Upper lobe of right lung (tissue), 1 donor: ENCODE results near the gene TMTC1. TPM values are rescaled to one million over a fixed set of nuclear protein-coding genes. Genes with fewer than 3 reads are reported as not detected.

Experiments used
- ATAC-seq: fragments of 200-7000 bp; cut with Tn5 transposase; one replicate; pipeline ENCODE4 v1.9.1; 2020; ENCODE audit warnings: mild to moderate bottlenecking, moderate library complexity
- DNase-seq: peaks from one replicate; pipeline ENCODE4 v3.0.0-alpha.2; 2020
- H3K27ac ChIP-seq: fragments of 200-600 bp; one replicate; pipeline ENCODE4 v1.8.0; 2022
- H3K27me3 ChIP-seq: fragments of 200-600 bp; one replicate; pipeline ENCODE4 v1.8.0; 2022; ENCODE audit warnings: mild to moderate bottlenecking
- H3K36me3 ChIP-seq: fragments of 200-600 bp; one replicate; pipeline ENCODE4 v1.8.0; 2022
- H3K4me1 ChIP-seq: fragments of 200-600 bp; one replicate; pipeline ENCODE4 v1.8.0; 2022
- H3K4me3 ChIP-seq: fragments of 200-600 bp; one replicate; pipeline ENCODE4 v1.8.0; 2022; ENCODE audit warnings: mild to moderate bottlenecking
- H3K9me3 ChIP-seq: fragments of 200-600 bp; one replicate; pipeline ENCODE4 v1.8.0; 2022
- CTCF ChIP-seq: fragments of 200-600 bp; IDR thresholded peaks from one replicate; pipeline ENCODE4 v1.8.0; 2022; ENCODE audit warnings: antibody characterized with exemption
- intact Hi-C: fragments of 100-400 bp; cut with DNase I; formaldehyde crosslinking; loops from one replicate; pipeline ENCODE4 v1.11.0; 2022
- total RNA-seq: library from RNA; stranded (reverse); fragmentation: NEBNext Ultra II Directional; extraction: Animal tissue kit (Norgen Biotek cat#: 25700); gene quantifications from one replicate; pipeline ENCODE4 v1.2.1, GENCODE V29; 2021
- donor health status: DM: no; HTN: yes; CAD: no; lungs with severe emphysema.

The TMTC1 gene
- total RNA-seq, 1 donor from 2014 or later, result 37.4 TPM

DNA sequence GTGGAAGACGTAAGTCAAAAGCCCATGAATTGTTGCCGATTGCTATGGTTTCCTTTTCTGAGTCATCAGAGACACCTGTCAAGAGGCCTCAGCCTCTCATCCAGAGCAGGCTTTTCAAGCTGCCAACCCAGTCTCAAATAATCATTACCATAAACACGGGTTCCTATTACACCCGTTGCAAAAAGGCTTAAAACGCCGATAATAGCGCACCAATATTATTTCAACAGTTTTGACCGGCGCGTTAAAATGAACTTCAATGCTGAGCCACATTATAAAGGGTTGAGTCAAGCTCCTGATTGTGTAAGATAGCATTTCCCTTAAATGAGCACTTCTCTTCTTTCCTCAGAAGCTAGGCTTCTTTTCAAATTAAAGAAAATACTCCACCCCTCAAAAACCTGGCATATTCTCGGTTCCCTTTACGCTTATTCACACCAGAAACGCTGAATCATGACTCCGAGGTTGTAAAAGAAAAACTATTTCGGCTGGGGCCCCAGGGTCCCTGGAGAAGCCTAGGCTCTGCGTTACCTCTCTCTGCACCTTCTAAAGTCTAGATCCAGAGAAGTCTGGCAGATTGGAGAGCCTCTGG, 1.4 kb downstream of the TMTC1 start:
- no peak for TF ChIP-seq CTCF
- DNase-seq (no peak), ATAC-seq (peak; percentile 52)
- peaks cover 4% of the 10 kb centered on the region for H3K27me3 ChIP-seq
- no peaks in the 10 kb centered on the region for H3K36me3 ChIP-seq
- no peaks in the 10 kb centered on the region for H3K9me3 ChIP-seq
- intact Hi-C loops, result no loop called here
- H3K27ac ChIP-seq, result peak overlapping the region; percentile 71
- no peaks in the 10 kb centered on the region for H3K4me1 ChIP-seq
- H3K4me3 ChIP-seq, result peak overlapping the region; percentile 60

GRCh38 chr12:29781705-29782266, 2.0 kb downstream of the TMTC1 start:
- Histone ChIP-seq H3K9me3 (no peaks in the 10 kb centered on the region), H3K27ac (no peak overlapping the region), H3K36me3 (no peaks in the 10 kb centered on the region), H3K4me3 (peak overlapping the region; percentile 60), H3K4me1 (no peaks in the 10 kb centered on the region), H3K27me3 (peaks cover 4% of the 10 kb centered on the region)
- intact Hi-C loops, result no loop called here
- DNase-seq, result no peak
- no peak for TF ChIP-seq CTCF
- no peak for ATAC-seq

DNA sequence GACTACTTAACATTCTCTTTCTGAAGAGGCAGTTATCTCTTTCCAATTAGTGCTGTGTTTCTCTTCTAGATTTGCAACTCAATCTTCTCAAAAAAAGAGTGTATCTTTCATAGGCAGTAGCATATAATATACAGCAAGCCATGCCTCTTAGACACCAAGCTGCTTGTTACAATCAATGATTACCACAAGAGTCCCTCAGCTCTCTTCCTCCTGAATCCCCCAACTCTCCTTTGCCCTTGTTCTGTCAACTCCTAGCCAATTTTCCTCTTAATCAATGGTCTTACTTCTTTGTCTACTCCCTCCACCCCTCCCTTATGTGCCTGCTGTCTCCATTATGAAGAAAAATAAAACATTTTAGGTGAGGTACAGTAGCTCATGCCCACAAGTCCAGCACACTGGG, 2.6 kb downstream of the TMTC1 start:
- DNase-seq, result no peak
- no peak for TF ChIP-seq CTCF
- Histone ChIP-seq H3K27ac (no peak overlapping the region), H3K4me1 (no peaks in the 10 kb centered on the region), H3K4me3 (peak overlapping the region; percentile 60), H3K9me3 (no peaks in the 10 kb centered on the region), H3K27me3 (peaks cover 4% of the 10 kb centered on the region), H3K36me3 (no peaks in the 10 kb centered on the region)
- ATAC-seq, result no peak
- intact Hi-C loops, result no loop called here

- ATAC-seq, result no peak
- peaks cover 4% of the 10 kb centered on the region for H3K27me3 ChIP-seq
- no peaks in the 10 kb centered on the region for H3K9me3 ChIP-seq
- TF ChIP-seq CTCF, result no peak
- H3K27ac ChIP-seq, result no peak overlapping the region
- DNase-seq, result no peak
- intact Hi-C loops, result no loop called here
- H3K4me1 ChIP-seq, result no peaks in the 10 kb centered on the region
- H3K36me3 ChIP-seq, result no peaks in the 10 kb centered on the region
- H3K4me3 ChIP-seq, result no peak overlapping the region
Measured at GRCh38 chr12:29780084-29780483, 3.7 kb downstream of the TMTC1 start.

DNA sequence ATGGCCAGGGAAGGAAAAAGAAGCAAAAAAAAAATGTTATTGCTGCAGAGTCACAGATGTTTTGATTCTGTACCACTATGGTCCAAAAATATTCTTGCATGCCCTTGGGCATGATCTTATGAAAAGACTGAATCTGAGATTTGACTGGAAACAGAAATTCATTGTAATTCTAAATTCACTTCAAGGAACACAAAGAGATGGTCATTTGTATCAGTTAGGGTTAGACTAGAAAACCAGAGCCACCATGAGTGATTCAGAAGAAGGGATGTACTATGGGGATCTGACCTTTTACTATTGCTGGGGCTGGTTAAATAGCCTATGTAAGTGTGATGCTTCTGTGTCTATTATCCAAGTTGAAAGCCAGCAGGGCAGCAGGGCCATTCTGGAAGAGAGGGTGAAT, 5.2 kb downstream of the TMTC1 start:
- intact Hi-C loops, result no loop called here
- Histone ChIP-seq H3K4me3 (no peak overlapping the region), H3K27ac (no peak overlapping the region), H3K9me3 (no peaks in the 10 kb centered on the region), H3K36me3 (no peaks in the 10 kb centered on the region), H3K27me3 (peaks cover 4% of the 10 kb centered on the region), H3K4me1 (no peaks in the 10 kb centered on the region)
- ATAC-seq, result no peak
- no peak for DNase-seq
- no peak for TF ChIP-seq CTCF

DNA sequence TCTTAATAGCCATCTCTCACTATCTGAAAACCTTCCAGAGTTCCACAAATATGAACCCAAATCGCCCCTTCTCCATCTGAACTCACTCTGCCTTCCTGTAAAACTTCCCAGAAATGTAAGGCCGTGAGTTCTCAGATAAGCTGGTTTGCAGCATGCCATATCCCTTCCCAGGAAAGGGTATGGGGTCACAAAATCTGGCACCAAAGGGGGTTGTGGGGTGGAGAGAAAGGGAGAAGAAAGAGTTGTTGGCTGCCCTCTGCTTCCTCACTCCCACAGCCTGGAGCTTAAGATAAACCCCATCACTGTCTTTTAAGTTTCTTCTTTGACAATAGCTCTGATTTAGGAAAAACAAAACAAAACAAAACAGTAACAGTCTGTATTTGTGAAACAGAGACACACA, 10.7 kb downstream of the TMTC1 start:
- H3K4me1 ChIP-seq, result no peaks in the 10 kb centered on the region
- H3K27me3 ChIP-seq, result no peaks in the 10 kb centered on the region
- intact Hi-C loops, result no loop called here
- no peak for TF ChIP-seq CTCF
- no peaks in the 10 kb centered on the region for H3K36me3 ChIP-seq
- no peak for DNase-seq
- no peak for ATAC-seq
- H3K4me3 ChIP-seq, result no peak overlapping the region
- no peak overlapping the region for H3K27ac ChIP-seq
- H3K9me3 ChIP-seq, result no peaks in the 10 kb centered on the region
